GM06990 (cell line): Measurements from ENCODE around the gene CAVIN3.
A peak's percentile ranks its signal among the peaks of the same experiment; 100 is the strongest.

Source experiments
- DNase-seq: peaks from one replicate; pipeline ENCODE4 v3.0.0-alpha.2; 2011; ENCODE audit not compliant: insufficient read length; ENCODE audit errors: extremely low read depth
- H3K27me3 ChIP-seq: replicated peaks from 2 replicates; pipeline ENCODE4 v1.6.0; 2011; ENCODE audit warnings: low read length; ENCODE audit not compliant: control insufficient read depth, insufficient read depth
- H3K36me3 ChIP-seq: 2 replicates; pipeline ENCODE4 v1.5.1; 2011; ENCODE audit warnings: low read length; ENCODE audit not compliant: control insufficient read depth, insufficient read depth
- H3K4me3 ChIP-seq: replicated peaks from 2 replicates; pipeline ENCODE4 v1.5.1; 2011; ENCODE audit warnings: low read depth, mild to moderate bottlenecking, control low read depth, low read length
- TF ChIP-seq, protein P1 (sequence below): IDR thresholded peaks from 2 replicates; pipeline ENCODE4 v1.5.1; 2011; ENCODE audit warnings: low read length, control low read depth, mild to moderate bottlenecking, inconsistent platforms; ENCODE audit not compliant: insufficient read depth, poor library complexity, severe bottlenecking

CAVIN3 gene

DNA sequence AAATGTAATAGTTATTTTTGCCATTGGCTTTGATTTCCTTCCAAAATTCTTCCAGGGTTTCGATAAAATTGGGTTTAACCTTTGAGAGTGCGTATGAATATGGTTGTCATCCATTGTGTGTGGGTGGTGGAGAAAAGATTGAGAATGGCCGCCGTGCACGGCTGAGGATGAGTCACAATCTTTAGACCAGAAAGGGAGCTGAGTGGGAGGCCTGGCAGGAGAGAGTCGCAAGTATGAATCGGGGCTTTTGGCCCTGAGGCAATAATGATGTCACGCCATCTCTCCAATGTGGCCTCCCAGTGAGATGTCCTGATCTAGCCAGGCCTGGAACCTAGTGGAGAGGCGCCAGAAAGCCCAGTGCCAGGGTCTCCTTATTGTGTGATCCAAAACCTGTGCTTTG lies 36.9 kb upstream of the CAVIN3 start:
- H3K27me3 ChIP-seq: no peaks in the 10 kb centered on the region
- TF ChIP-seq, protein P1, sequence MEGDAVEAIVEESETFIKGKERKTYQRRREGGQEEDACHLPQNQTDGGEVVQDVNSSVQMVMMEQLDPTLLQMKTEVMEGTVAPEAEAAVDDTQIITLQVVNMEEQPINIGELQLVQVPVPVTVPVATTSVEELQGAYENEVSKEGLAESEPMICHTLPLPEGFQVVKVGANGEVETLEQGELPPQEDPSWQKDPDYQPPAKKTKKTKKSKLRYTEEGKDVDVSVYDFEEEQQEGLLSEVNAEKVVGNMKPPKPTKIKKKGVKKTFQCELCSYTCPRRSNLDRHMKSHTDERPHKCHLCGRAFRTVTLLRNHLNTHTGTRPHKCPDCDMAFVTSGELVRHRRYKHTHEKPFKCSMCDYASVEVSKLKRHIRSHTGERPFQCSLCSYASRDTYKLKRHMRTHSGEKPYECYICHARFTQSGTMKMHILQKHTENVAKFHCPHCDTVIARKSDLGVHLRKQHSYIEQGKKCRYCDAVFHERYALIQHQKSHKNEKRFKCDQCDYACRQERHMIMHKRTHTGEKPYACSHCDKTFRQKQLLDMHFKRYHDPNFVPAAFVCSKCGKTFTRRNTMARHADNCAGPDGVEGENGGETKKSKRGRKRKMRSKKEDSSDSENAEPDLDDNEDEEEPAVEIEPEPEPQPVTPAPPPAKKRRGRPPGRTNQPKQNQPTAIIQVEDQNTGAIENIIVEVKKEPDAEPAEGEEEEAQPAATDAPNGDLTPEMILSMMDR: no peak
- H3K4me3 ChIP-seq: no peak overlapping the region
- DNase-seq: no peak
- H3K36me3 ChIP-seq: no peaks in the 10 kb centered on the region

GRCh38 chr11:6356503-6357055 lies 36.3 kb upstream of the CAVIN3 start:
- TF ChIP-seq, protein P1: no peak
- DNase-seq: no peak
- Histone ChIP-seq H3K4me3 (no peak overlapping the region), H3K27me3 (no peaks in the 10 kb centered on the region), H3K36me3 (no peaks in the 10 kb centered on the region)

- Histone ChIP-seq H3K27me3 (no peaks in the 10 kb centered on the region; the same call in 1 of the 2 replicates), H3K4me3 (no peak overlapping the region), H3K36me3 (no peaks in the 10 kb centered on the region)
- TF ChIP-seq, protein P1: no peak
- no peak for DNase-seq
Measured at GRCh38 chr11:6354651-6355485, 34.6 kb upstream of the CAVIN3 start.

DNA sequence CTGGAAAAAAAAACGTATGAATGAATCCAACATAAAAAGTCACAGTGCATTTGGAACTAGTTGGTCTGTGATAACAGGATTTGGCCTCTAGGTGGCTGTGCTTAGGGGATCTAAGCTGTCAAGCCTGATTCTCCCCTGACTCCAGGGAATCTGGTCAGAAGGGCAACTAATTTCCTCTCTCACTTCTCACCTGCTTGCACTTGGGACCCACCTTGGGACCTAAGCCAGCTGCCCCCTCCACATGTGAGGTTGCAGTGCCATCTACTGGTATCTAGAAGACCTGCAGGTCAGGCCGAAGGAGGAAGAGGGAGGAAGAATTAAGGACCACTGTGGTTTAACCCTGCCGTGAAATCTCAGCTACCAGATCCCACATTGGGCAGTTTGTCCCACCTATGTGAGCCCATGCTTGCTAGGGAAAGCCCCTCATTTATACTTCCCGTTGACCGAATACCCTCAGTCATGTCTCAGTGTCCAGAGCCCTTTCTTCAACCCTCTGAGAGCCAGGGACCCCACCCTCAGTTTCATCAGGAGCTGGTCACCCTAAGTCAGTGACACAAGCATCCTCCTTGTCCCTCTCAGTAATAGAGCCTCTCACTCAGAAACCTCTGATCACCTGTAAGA lies 33.2 kb upstream of the CAVIN3 start:
- DNase-seq: peak; percentile 23
- H3K36me3 ChIP-seq: no peaks in the 10 kb centered on the region
- no peak overlapping the region for H3K4me3 ChIP-seq
- TF ChIP-seq, protein P1: peak; percentile 89
- H3K27me3 ChIP-seq: no peaks in the 10 kb centered on the region; the same call in 1 of the 2 replicates

DNA sequence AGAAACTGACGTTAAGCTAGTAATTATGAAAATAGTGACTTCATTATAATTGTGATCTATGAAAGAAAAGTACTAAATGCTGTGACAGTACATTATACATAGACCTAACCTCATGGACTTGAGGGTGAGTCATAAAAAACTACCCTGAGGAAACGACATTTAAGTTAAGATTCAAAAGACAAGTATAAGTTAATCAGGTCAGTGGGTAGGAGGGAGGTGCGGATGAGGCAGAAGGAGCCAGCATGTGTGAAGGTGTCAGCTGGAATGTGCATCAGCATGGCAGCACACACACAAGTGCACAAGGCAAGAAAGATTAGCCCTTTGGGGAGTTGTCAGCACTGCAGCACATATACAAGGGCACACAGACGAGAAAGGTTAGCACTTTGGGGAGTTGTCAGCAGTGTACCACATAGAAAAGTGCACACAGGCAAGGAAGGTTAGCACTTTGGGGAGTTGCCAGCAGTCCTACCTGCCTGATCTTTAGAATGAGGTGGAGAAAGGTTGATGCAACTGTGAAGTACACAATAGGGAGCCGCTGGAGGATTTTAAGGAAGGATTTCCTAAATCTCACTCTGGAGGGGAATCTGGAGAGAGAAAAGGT lies 31.6 kb upstream of the CAVIN3 start:
- H3K36me3 ChIP-seq: no peaks in the 10 kb centered on the region
- H3K4me3 ChIP-seq: no peak overlapping the region
- no peaks in the 10 kb centered on the region; the same call in 1 of the 2 replicates for H3K27me3 ChIP-seq
- no peak for DNase-seq
- TF ChIP-seq, protein P1: no peak
